Neuronal stem cell (in vitro differentiated cells): Measurements from ENCODE around the gene RIPOR1.

Experiments used
- DNase-seq: peaks from one replicate; pipeline ENCODE4 v3.0.0-alpha.2; 2013; ENCODE audit warnings: low spot score
- H2AFZ ChIP-seq: one replicate; pipeline ENCODE4 v1.6.1; 2013; ENCODE audit warnings: mild to moderate bottlenecking, low read length, inconsistent platforms
- H2AK5ac ChIP-seq: 2 replicates; pipeline ENCODE4 v1.6.1; 2013; ENCODE audit warnings: low read depth, mild to moderate bottlenecking, inconsistent platforms, low read length, moderate library complexity, mixed read lengths
- H2BK120ac ChIP-seq: 2 replicates; pipeline ENCODE4 v1.6.1; 2013; ENCODE audit warnings: low read depth, mild to moderate bottlenecking, inconsistent platforms, low read length, moderate library complexity, mixed read lengths
- H2BK12ac ChIP-seq: one replicate; pipeline ENCODE4 v1.6.1; 2013; ENCODE audit warnings: low read length, inconsistent platforms
- H2BK15ac ChIP-seq: 2 replicates; pipeline ENCODE4 v1.6.1; 2013; ENCODE audit warnings: mild to moderate bottlenecking, low read length, inconsistent platforms, mixed read lengths
- H2BK5ac ChIP-seq: one replicate; pipeline ENCODE4 v1.6.1; 2013; ENCODE audit warnings: inconsistent platforms, mild to moderate bottlenecking, low read length, moderate library complexity
- H3K14ac ChIP-seq: one replicate; pipeline ENCODE4 v1.6.1; 2013; ENCODE audit warnings: low read length, inconsistent platforms
- H3K18ac ChIP-seq: 2 replicates; pipeline ENCODE4 v1.6.1; 2013; ENCODE audit warnings: low read length, inconsistent platforms
- H3K23ac ChIP-seq: 2 replicates; pipeline ENCODE4 v1.6.1; 2013; ENCODE audit warnings: low read depth, mild to moderate bottlenecking, mixed read lengths, low read length, inconsistent platforms; ENCODE audit not compliant: poor library complexity
- H3K27ac ChIP-seq: replicated peaks from 3 replicates; pipeline ENCODE4 v1.5.1; 2013; ENCODE audit warnings: low read length, inconsistent platforms
- H3K27me3 ChIP-seq, 3 experiments: 2 replicates each; pipeline ENCODE4 v1.6.1; 2013; ENCODE audit warnings: low read length in 3 of 3, mild to moderate bottlenecking in 2 of 3, inconsistent platforms in 1 of 3, low read depth in 1 of 3, mixed read lengths in 1 of 3, moderate library complexity in 1 of 3; ENCODE audit not compliant: control insufficient read depth in 3 of 3, insufficient read depth in 3 of 3
- H3K36me3 ChIP-seq, 2 donors: replicated peaks in 1 of 2; 2 replicates each; pipeline ENCODE4 v1.6.1; 2013; ENCODE audit warnings: low read length in 2 of 2; ENCODE audit not compliant: control insufficient read depth in 2 of 2, insufficient read depth in 2 of 2
- H3K4ac ChIP-seq: 2 replicates; pipeline ENCODE4 v1.6.1; 2013; ENCODE audit warnings: inconsistent platforms, mild to moderate bottlenecking, low read length, moderate library complexity
- H3K4me1 ChIP-seq, 2 donors: 1 replicate in 1 of 2; 2 replicates in 1 of 2; pipeline ENCODE4 v1.6.1; 2013; ENCODE audit warnings: low read length in 2 of 2, low read depth in 1 of 2; ENCODE audit not compliant: control insufficient read depth in 2 of 2, insufficient read depth in 1 of 2
- H3K4me2 ChIP-seq: one replicate; pipeline ENCODE4 v1.6.1; 2013; ENCODE audit warnings: mild to moderate bottlenecking, low read length, inconsistent platforms; ENCODE audit not compliant: insufficient read depth, poor library complexity, severe bottlenecking
- H3K4me3 ChIP-seq, 2 donors: 2 replicates each; pipeline ENCODE4 v1.5.1; 2013; ENCODE audit warnings: low read length in 2 of 2, mild to moderate bottlenecking in 2 of 2, inconsistent platforms in 1 of 2, moderate library complexity in 1 of 2
- H3K79me1 ChIP-seq: one replicate; pipeline ENCODE4 v1.6.1; 2013; ENCODE audit warnings: low read depth, mild to moderate bottlenecking, inconsistent platforms, low read length, moderate library complexity
- H3K9ac ChIP-seq: one replicate; pipeline ENCODE4 v1.6.1; 2013; ENCODE audit warnings: mild to moderate bottlenecking, low read depth, low read length, inconsistent platforms; ENCODE audit not compliant: poor library complexity
- H3K9me3 ChIP-seq, 2 donors: replicated peaks in 1 of 2; 2 replicates each; pipeline versions ENCODE3 to v1.6.1; 2013; ENCODE audit warnings: low read length in 2 of 2, mild to moderate bottlenecking in 2 of 2, inconsistent platforms in 1 of 2, low read depth in 1 of 2, mixed read lengths in 1 of 2, moderate library complexity in 1 of 2; ENCODE audit not compliant: control insufficient read depth in 2 of 2, insufficient read depth in 1 of 2
- H4K8ac ChIP-seq: one replicate; pipeline ENCODE4 v1.6.1; 2013; ENCODE audit warnings: low read depth, mild to moderate bottlenecking, inconsistent platforms, low read length, moderate library complexity
- H4K91ac ChIP-seq: one replicate; pipeline ENCODE4 v1.6.1; 2013; ENCODE audit warnings: low read length, low read depth, mild to moderate bottlenecking, inconsistent platforms; ENCODE audit not compliant: poor library complexity
- WGBS, 2 donors: extraction: QIAGEN DNeasy Blood & Tissue Kit; methylation state at CpG; one replicate each; pipeline ENCODE4 v1.1.7; 2013; ENCODE audit warnings: missing lambda C conversion rate in 2 of 2, mixed read lengths in 1 of 2; ENCODE audit not compliant: insufficient read length in 2 of 2, insufficient replicate concordance in 1 of 2; ENCODE audit errors: extremely low coverage in 2 of 2; 5-methylcytosine and 5-hydroxymethylcytosine counted together

RIPOR1 gene

GRCh38 chr16:67562918-67563707 lies 34.5 kb downstream of the RIPOR1 start:
- peaks cover 10% of the 10 kb centered on the region for H3K79me1 ChIP-seq

GRCh38 chr16:67563708-67564468 lies 35.3 kb downstream of the RIPOR1 start:
- Histone ChIP-seq H3K23ac (peak overlapping the region; percentile 96), H4K91ac (no peak overlapping the region), H2BK5ac (peak overlapping the region; percentile 99), H3K4me1 (peaks cover 3 to 5% of the 10 kb centered on the region in 2 donors), H2AFZ (peak overlapping the region; percentile 94), H3K9me3 (no peaks in the 10 kb centered on the region), H4K8ac (no peak overlapping the region), H3K27ac (peak overlapping the region; percentile 100), H3K9ac (peak overlapping the region; percentile 100), H2BK15ac (no peak overlapping the region), H3K27me3 (peaks cover 0 to 2% (median 0%) of the 10 kb centered on the region in 3 experiments), H2BK120ac (peak overlapping the region; percentile 94), H3K79me1 (peaks cover 12% of the 10 kb centered on the region), H3K4me2 (peak overlapping the region; percentile 85), H2BK12ac (no peak overlapping the region), H3K18ac (peak overlapping the region; percentile 100), H3K4me3 (peak overlapping the region; percentile 98 to 100), H3K4ac (no peak overlapping the region), H3K36me3 (peaks cover 0 to 3% of the 10 kb centered on the region in 2 donors), H3K14ac (no peak overlapping the region), H2AK5ac (peak overlapping the region; percentile 97)
- WGBS, 2 donors = no CpG with 5 or more reads among the region's 20 CpGs
- no peak for DNase-seq

More at GRCh38 chr16:67562918-67563707, 34.5 kb downstream of the RIPOR1 start:
- H3K23ac ChIP-seq = peak overlapping the region; percentile 96
- peak overlapping the region; percentile 100 for H3K27ac ChIP-seq
- no peaks in the 10 kb centered on the region for H3K9me3 ChIP-seq
- H4K8ac ChIP-seq = peak overlapping the region; percentile 99
- peaks cover 0 to 2% (median 0%) of the 10 kb centered on the region in 3 experiments for H3K27me3 ChIP-seq
- peak overlapping the region; percentile 100 for H3K9ac ChIP-seq
- peak overlapping the region; percentile 100 for H3K14ac ChIP-seq
- peaks cover 0 to 7% of the 10 kb centered on the region in 2 donors for H3K36me3 ChIP-seq
- peak overlapping the region; percentile 100 for H3K18ac ChIP-seq
- H2BK120ac ChIP-seq = peak overlapping the region; percentile 94
- peak overlapping the region; percentile 97 for H2AK5ac ChIP-seq
- WGBS, 2 donors = no CpG with 5 or more reads among the region's 96 CpGs
- H2BK12ac ChIP-seq = peak overlapping the region; percentile 58
- peak overlapping the region; percentile 98 for H3K4ac ChIP-seq
- peaks cover 3 to 5% of the 10 kb centered on the region in 2 donors for H3K4me1 ChIP-seq
- peak overlapping the region; percentile 72 for H4K91ac ChIP-seq
- peak overlapping the region; percentile 85 for H3K4me2 ChIP-seq
- peak overlapping the region; percentile 98 to 100 for H3K4me3 ChIP-seq
- H2BK5ac ChIP-seq = peak overlapping the region; percentile 99
- H2BK15ac ChIP-seq = peak overlapping the region; percentile 81
- peak overlapping the region; percentile 94 for H2AFZ ChIP-seq
- peak; percentile 67 for DNase-seq

- Histone ChIP-seq H2BK15ac (no peak overlapping the region), H3K14ac (no peak overlapping the region), H3K4ac (no peak overlapping the region), H2BK12ac (no peak overlapping the region), H2AFZ (no peak overlapping the region), H3K36me3 (peaks cover 0 to 5% of the 10 kb centered on the region in 2 donors), H4K91ac (no peak overlapping the region), H3K4me3 (no peak overlapping the region), H3K27me3 (no peaks in the 10 kb centered on the region), H3K4me1 (peaks cover 3 to 5% of the 10 kb centered on the region in 2 donors), H3K79me1 (peaks cover 12% of the 10 kb centered on the region), H4K8ac (no peak overlapping the region), H3K4me2 (no peak overlapping the region), H3K27ac (no peak overlapping the region), H2BK5ac (no peak overlapping the region), H2AK5ac (no peak overlapping the region), H3K9me3 (no peaks in the 10 kb centered on the region), H3K9ac (no peak overlapping the region), H3K18ac (no peak overlapping the region), H2BK120ac (no peak overlapping the region), H3K23ac (no peak overlapping the region)
- no CpG with 5 or more reads among the region's 8 CpGs for WGBS, 2 donors
- no peak for DNase-seq
These were observed 37.0 kb downstream of the RIPOR1 start for GRCh38 chr16:67565470-67566100.
